NCI-H2196 (cell line): Measurements from ENCODE around the gene GBX1.

Source experiments
- DNase-seq: peaks from one replicate; lab custom pipeline; 2025; ENCODE audit not compliant: unreplicated experiment; lab: John Stamatoyannopoulos, UW

The GBX1 gene

DNA sequence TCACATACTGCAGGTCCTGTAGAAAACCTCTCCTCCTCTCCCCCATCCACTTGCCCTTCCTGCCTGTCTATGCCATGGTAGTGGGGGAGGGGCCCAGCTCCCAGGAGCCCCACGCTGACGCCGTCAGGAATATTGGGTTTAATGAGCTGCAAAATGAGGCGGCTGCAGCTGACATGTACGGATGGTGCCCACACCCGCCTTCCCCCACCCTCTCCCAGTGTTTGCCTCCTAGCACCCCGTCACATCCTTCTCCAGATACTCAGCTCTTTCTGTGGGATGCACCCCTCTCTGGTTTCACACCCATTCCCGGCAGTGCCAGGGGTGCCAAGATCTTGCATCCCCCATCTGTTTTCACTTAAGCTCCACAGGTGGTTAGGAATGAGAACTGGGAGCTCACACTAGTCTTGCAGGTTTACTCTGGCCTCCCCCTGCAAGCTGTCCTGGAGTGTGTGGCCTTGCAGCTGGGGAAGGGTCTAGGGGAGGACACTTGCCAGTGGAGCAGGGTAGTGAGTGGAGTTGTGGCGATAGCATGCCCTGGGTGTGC, 26.1 kb downstream of the GBX1 start:
- no peak for DNase-seq

DNA sequence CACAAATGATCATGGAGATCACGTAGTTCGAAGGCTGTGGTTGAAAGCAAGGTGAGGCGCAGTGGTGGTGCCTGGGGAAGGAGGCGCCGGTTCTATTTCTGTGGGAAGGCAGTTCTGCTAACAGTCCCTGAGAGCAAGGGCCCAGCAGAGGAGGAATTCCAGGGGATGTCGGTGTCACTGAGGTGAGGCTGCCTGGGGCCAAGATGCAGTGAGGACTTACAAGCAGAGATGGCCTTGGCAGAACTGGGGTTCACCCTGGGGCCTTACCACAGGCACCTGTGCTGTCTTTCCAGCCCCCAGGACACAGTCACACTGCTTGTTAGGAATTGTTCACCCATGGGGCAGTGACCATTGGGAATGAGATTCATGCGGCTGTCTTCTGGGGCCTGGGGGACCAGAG, 26.7 kb downstream of the GBX1 start:
- DNase-seq = no peak

DNA sequence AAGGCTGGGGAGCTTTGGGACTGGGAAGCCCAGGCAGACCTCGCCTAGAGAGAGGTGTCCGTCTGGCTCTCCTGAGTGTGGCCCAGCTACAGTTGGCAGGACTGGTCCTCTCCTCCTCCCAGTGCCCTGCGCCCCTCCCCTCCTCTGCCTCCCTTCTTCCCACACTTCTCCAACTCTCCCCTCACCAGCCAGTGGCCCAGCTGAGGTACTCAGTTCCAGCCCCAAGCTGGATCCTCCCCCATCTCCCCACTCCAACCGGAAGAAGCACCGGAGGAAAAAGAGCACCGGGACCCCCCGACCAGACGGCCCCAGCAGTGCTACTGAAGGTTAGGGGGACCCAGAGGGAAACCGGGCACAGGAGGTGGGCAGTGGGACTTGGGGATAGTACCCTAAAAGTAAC, 27.7 kb downstream of the GBX1 start:
- no peak for DNase-seq

DNA sequence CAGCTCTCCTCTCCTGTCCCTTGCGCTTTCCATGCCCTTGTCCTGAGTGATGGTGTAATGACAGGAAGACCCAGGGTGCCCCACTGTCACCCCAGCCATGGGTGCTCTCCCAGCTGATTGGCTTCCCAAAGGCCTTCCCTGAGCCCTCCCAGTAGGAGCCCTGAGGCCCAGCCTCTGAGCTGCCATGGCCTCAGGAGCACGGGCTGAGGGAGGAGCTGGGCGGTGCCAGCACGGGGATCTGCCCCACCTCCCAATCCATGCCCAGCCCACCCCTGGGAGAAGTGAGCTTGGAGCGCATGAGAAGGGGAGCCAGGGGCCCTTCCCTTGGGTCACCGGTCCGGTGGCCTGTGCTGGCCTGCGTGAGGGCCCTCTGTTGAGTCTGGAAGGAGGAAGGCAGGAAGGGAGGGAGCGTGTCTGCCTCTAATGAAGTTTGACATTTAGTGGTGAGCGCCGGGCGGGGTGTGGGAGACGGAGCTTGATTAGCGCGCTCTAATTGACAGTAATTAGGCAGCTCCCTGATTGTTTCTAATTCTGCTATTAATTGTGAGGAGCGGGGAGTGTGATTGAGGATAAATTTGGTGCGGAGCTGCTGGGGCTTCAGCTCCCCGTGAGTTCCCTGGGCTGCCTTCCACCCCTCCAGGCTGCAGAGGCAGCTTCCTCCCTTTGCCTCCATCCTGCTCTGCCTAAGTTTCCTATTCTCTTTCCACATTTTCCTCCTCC, 28.3 kb downstream of the GBX1 start:
- no peak for DNase-seq

DNA sequence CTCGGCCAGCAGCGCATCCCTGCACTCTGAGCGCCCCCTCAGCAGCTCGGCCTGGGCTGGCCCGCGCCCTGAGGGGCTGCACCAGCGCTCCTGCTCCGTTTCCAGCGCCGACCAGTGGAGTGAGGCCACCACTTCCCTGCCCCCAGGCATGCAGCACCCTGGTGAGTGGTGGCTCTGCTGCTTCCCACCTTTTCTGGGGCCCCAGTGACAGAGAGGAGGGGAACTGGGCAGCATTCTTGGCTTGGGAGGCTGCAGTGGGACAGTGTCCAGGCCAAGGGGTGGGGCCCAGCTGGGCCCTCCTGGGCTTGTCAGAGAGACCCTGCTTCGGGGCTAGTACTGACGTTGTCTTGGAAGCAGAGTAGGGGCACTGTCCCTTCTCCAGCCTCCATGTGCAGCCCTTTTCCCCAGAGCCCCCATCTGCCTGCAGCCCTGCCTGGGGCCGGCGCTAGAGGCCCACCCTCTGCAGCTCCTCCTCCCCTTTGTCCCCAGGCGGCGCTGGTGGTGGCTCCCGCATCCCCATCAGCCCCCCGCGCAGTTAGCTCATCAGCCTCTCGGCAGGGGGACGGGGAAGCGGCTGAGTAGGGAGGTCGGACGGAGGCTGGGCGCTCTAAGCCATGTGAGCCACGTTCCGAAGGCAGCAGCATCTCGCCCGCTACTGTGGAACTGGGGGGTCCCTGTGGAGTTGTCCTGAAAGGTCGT, 29.2 kb downstream of the GBX1 start:
- no peak for DNase-seq

DNA sequence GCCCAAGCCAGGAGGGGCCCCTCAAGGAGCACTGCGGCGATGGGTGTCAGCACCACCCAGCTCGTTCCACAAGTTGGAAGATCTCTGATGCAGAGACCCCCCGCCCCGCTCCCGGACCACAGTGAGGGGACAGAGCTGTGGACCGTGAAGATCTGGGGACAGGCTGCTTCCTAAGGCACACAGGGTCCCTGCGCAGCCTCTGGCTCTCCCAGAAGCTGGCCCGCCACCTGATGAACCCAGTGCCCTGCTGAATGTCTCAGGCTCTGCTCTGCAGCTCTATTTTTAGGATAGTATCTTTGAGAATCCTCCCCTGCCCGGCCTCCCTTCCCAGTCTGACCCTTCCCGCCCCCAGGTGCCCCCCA, 29.7 kb downstream of the GBX1 start:
- DNase-seq = no peak

DNA sequence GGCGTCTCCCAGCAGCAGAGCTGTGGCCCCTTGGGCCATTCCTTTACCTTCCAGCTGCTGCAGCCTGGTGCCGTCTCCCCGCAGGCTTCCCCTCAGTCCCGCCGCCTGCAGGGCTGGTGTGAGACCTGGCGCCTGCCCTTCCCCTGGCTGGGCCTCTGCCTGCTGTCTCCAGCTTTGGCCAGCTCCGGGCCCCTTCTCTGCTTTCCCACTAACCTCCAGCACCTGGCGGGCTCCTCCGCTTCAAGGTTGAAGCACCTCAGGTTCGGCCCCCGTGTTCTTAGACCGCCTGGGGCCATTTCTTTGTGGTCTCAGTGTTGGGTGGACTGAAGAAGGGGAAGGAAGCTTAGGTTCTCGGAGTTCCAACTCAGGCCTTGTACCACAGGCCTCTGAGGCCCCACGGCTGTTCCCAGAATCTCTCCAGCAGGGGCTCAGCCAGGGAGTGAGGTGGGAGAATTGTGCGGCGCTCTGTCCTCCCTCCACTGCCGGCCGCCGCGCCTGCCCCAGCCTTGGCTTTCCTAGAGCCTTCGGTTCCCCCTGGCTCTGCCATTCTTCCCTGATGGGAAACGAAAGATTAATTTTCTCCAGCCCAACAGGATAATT, 30.3 kb downstream of the GBX1 start:
- DNase-seq = no peak

DNA sequence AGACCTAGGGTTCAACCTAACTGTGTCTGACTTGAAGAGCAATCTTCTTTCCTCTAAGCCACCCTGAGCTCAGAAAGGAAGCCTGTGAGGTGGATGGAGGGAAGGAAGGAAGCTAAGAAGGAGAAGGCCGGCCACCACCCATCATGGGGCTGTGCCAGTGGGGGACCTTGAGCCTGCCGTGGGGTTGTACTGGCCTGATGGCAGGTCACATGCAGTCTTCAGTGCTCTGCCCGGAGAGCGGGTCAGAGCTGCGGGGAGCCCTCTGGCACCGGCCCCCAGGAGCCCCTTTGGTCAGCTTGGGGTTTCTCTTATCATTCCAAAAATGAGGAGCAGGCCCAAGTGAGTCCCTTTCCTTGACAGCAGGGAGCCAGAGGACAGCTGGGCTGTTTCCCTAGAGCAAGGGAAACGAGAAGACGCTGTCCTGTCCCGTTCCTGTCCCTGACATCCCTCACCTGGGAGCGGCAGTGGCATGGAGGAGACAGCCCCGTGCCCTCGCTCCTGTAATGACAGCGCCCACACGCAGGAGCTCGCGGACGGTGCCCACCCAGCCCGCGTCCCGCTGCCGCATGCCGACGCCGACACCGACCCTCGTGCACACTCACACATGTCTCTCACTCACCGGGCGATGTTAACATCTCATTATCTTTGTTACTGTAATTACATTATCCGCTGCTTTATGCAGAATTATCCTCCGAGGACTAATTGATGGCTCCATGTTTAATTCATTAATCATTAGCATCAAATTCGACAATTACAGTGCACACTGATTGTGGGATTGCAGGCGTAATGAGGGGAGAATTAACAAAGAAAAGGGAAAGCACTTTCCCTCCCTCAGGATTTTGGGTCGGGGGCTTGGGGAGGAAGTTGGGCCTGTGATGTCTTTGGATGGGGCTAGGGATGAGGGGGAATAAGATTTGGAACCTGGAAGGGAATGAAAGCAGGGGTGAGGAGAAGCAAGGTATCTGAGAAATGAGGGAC, 31.3 kb downstream of the GBX1 start:
- no peak for DNase-seq

DNA sequence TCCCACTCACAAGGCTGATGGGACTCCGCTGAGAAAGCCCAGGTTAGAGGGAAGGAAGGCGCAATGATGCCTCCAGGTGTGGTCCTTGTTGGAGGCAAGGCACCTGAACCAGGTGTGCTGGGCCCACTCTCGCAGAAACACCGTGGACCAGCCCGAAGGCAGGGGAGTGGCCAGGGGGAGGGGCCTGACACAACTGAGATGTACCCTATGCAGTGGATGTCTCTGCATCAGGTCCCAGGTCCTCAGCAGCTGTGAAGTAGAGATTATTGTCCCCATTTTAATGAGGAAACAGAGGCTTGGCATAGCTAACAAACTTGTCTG, 32.0 kb downstream of the GBX1 start:
- DNase-seq = no peak

DNA sequence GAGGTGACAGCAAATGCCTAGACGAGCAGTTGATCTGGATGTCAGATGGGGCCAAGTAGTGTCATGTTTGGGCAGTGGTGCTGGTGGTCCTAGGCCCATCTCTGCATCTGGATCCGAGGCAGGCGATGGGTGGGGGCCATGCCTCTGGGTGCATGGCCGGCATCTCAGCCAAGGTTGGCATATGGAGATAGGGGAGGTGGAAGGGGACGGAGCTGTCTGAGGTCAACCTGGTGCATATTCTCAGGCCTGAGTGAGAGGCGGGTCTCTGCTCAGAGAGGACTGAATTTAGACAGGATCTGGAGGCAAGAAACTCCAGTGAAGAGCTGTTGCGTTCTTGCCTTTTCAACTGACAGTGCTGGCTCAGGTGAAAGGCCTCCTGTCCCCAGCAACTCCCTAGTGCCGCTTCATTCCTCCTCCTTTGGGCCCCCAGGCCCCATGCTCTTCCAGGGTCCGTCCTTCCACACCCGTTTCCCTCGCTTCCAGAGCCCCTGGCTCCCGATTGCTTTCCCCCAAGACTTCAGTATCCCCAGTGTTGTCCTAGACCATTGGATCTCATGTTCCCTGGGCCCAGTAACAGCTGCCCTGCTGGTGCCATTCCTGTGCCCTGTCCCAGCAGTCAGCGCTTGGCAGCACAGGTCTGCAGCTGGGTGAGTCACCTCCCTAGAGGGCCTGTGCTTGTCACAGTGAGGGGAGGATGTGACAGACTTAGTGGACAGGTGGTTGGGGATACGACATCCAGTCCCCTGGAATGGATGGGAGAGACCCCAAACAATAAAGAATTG, 32.6 kb downstream of the GBX1 start:
- no peak for DNase-seq

DNA sequence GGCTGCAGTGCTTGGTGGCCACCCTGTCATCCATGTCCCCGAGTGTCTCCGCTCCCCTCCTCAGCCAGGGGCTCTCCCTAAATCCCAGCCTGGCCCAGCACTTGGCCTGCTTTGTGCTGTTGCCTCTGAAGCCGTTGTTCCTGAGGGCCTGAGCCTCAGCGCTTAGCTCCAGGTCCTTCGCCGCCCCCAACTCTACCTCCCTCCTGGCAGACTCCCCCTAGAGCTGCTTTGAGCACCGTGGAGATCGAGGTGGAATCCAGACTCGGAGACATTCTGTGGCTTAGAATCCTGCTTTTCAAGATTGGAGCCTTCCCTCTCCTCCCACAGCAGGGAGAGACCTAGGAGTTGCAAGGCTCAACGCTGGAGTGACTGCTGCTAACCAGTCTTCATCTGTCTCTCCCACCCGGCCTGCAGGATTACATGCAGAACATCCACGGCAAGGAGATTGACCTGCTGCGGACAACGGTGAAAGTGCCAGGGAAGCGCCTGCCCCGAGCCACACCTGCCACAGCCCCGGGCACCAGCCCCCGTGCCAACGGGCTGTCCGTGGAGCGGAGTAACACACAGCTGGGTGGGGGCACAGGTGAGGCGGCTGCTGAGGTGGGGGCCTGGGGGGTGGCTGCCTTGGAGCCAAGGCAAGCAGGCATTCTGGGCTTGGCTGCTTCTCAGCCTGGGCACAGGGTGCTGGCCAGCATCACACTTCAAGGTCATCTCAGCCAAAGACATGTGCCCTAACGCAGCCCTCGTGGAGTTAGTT, 33.3 kb downstream of the GBX1 start:
- no peak for DNase-seq

DNA sequence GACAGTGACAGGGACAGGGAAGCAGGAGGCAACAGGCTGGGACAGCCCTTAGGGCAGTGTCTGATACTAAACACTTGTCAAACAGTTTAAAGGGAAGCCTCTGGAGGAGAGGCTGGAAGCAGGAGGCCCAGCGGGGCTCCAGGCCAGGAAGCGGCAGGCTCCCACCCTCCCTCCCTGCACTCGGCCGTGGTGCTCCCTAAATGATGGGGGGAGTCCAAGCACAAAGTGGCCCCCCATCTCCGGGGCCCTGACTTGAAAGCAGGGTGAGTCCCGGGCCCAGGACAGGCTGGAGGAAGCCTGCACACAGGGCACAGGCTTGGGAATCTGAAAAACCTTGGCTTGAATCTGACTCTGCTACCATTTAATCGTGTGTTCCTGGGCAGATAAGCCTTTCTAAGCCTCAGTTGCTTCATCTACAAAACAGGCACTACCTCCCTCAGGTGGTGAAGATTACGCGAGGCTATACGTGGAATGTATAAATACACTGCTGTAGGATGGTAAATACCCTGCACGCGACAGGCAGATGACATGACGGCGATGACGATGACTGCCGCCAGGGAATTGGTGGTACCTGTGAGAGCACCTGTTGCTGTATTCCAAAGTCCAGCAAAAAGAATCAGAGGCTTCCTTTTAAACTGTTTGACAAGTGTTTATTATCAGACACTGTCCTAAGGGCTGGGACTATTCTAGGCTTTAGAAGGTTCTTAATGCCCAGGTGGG, 34.1 kb downstream of the GBX1 start:
- no peak for DNase-seq

DNA sequence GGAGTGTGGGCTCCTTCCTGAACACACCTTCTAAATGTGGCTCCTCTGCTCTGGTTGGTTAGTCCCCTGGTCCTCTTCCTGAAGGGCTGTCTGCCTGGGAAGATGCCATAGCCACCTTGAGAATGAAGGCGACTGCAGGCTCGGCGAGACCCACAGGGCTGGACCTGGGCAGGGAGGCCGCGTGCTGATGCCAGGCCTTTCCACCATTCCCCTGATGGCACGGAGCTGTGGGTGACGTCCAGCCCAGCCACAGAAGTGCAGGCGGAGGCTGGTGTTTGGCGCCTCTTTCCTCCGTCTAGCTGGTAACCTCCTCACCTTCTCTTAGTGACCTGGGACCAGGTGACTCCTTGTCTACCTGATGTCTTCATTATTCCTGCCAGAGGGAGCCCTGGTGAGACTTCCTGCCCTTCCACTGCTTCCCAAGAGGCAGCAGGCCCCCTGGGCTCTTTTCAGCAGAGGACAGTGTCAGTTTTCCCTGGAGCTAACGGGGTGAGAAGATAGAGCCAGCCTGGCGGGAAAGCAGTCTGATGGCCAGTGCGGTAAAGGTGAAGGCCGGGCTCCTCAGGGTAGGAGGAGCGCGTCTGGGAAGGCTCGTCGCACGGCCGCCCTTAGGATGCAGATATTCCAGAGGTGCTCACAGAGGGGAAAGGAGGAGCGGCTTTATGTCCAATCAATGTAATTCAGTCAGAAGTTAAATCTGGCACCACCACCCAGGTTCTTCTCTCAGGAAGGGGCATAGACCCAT, 34.9 kb downstream of the GBX1 start:
- no peak for DNase-seq

DNA sequence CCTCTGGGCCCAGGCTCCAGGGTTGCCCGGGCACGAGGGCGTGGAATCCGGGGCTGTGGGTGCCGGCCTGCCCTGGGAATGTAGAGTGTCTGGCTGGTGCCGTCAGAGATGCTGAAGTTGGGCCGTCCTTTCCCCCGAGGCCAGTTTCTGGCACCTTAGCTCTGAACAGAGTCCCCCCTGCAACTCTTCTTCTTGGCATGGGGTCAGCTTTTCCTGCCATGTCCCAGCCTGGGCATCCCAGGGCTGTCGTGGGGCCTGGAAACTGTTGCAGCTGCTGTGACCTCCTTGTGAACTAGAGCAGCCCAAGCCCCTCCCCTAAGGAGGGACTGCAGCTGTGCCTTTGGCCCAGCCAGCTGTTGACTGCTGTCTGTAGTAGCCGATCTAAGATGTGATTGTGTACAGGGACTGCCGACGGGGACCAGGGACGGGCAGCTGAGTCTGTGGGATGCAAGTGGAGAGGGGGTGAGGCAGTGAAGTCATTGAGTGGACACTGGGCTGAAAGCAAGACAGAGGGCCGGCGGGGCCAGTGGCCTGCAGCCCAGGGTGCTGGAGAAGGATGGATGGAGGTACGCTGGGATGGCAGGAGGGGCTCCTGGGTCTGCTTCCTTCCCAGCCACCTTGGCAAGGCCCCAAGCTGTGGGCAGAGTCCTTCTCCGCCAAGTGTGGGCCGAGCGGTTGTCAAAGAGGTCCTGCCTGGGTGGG, 35.8 kb downstream of the GBX1 start:
- no peak for DNase-seq

DNA sequence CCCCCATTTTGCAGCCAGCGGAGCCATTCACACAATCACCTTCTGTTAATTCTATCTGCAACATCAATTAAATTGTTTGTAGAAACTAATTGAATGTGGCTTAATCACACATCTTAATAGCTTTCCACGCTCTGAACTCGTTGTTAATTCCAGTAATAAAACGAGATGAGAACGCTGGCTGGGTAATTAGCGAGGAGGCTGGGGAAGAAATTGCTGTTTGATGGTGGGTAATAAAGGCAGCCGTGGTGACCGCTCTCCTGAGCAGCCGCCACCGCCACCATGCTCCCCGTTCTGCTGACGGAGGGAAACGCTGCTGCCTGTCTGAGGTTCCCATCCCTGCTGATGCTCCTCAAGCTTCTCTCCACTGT, 36.3 kb downstream of the GBX1 start:
- no peak for DNase-seq

DNA sequence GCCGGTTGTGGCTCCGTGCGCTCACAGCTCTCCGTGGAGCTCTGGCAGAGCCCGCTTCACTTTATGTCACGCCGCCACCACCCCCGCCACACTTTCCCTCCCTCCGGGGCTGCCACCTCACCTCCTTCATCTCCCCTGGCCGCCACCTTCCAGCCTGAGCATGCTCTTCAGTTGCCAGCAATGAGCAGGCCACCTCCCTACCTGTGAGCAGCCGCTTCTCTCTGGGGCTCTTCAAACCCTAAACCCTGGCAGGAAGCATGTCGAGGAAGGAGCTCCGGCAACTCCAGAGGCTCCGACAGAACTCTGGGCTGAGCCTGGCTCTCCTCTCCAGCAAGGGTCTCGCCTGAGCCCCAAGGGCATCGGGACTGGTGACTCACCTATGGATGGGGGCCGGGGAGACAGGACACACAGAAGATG, 36.7 kb downstream of the GBX1 start:
- no peak for DNase-seq

DNA sequence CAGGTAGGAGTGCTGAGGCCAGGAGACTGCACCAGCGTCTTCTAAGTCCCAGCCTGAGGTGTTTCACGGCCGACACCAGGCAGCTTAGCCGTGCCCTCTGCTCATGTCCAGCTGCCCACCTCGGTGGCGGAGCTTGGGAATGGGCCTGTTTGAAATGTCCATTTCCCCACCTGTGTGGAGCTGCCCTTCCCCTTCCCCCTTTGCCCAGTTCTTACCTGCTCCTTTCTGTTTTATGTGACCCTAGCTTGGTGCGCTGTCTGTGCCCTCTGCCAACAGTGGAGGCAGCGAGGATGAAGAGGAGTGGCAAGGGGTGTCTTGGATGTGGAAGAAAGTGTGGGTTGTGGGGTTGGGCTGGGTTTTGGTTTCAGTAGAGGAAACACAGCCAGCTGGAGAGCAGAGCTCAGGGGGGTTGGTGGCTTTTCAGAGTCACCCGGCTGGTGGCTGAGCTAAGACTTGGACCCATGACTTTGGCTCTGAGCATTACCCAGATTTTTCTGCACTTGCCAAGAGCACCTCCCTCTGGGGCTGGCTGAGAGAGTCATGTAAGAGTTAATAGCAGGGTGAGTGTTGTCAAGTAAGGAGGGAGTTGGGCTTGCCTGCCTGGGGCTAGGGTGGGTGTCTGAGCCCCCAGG, 37.4 kb downstream of the GBX1 start:
- DNase-seq = no peak
